NT2/D1 (cell line): Measurements from ENCODE around the gene PTPRT.

Experiments used
- SUZ12 ChIP-seq: IDR thresholded peaks from 2 replicates; pipeline ENCODE4 v1.6.1; 2011; ENCODE audit not compliant: insufficient read length, insufficient read depth; ENCODE audit errors: extremely low read depth
- ZNF274 ChIP-seq: IDR thresholded peaks from 2 replicates; pipeline ENCODE4 v1.6.1; 2011; ENCODE audit warnings: mild to moderate bottlenecking, low read depth, low read length

DNA sequence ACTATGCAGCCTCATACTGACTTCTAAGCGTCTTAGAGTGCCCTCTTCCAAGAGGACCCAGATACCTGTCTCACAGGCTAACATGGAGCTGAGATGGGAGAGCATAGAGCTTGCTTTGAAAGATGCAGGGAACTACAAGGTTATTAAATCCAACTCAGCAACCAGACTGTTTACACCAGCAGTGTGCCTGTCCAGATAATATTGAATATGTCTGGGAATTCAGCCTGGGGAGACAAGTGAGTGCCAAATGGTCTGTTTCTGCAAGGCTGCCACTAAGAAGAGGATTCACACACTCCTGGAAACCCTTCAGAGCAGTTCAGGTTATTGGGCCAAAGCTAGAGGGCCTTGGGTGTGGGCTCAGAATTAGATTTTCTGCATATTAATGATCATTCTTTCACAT is 547.8 kb downstream of the PTPRT start:
- TF ChIP-seq SUZ12 (no peak), ZNF274 (no peak)
